GM12878 (cell line): ENCODE measurements around the gene TAF6. TPM values are rescaled to one million over a fixed set of nuclear protein-coding genes. Genes with fewer than 3 reads are reported as not detected.

Experiments used
- BCL11A ChIP-seq: IDR thresholded peaks from 2 replicates; pipeline ENCODE4 v1.6.1; 2011; ENCODE audit warnings: low read depth, low read length
- BRCA1 ChIP-seq: IDR thresholded peaks from 2 replicates; pipeline ENCODE4 v1.6.1; 2011; ENCODE audit warnings: low read depth, low read length, improper control_type of control experiment
- FOXM1 ChIP-seq: IDR thresholded peaks from 2 replicates; pipeline ENCODE4 v1.6.1; 2012; ENCODE audit warnings: low read depth, mild to moderate bottlenecking, inconsistent platforms, low read length, moderate library complexity
- JUND ChIP-seq: IDR thresholded peaks from 2 replicates; pipeline ENCODE4 v1.6.1; 2012; ENCODE audit warnings: low read depth, mild to moderate bottlenecking, low read length, improper control_type of control experiment, moderate library complexity
- LARP7 ChIP-seq: fragments of 450-650 bp; IDR thresholded peaks from 2 replicates; pipeline ENCODE4 v1.6.1; 2017; ENCODE audit warnings: mild to moderate bottlenecking
- MYC ChIP-seq: IDR thresholded peaks from 2 replicates; pipeline ENCODE4 v1.6.1; 2011; ENCODE audit warnings: mild to moderate bottlenecking, low read length, moderate library complexity, inconsistent platforms; ENCODE audit not compliant: insufficient read depth, insufficient replicate concordance, insufficient read length, severe bottlenecking
- NFXL1 ChIP-seq: fragments of 450-650 bp; IDR thresholded peaks from 2 replicates; pipeline ENCODE4 v1.6.1; 2017; ENCODE audit warnings: antibody characterized with exemption, mild to moderate bottlenecking, borderline replicate concordance
- NR2C2 ChIP-seq: IDR thresholded peaks from 2 replicates; pipeline ENCODE4 v1.6.1; 2011; ENCODE audit warnings: borderline replicate concordance, low read depth; ENCODE audit not compliant: control insufficient read depth, insufficient read length
- PML ChIP-seq: IDR thresholded peaks from 2 replicates; pipeline ENCODE4 v1.6.1; 2012; ENCODE audit warnings: low read length, inconsistent platforms
- POLR2AphosphoS5 ChIP-seq: IDR thresholded peaks from 2 replicates; pipeline ENCODE4 v1.6.1; 2011; ENCODE audit warnings: mild to moderate bottlenecking, low read length, inconsistent platforms
- RAD21 ChIP-seq: IDR thresholded peaks from 2 replicates; pipeline ENCODE4 v1.6.1; 2011; ENCODE audit warnings: mild to moderate bottlenecking, low read depth, low read length, moderate library complexity; ENCODE audit not compliant: insufficient read depth
- SMAD1 ChIP-seq: fragments of 450-650 bp; IDR thresholded peaks from 2 replicates; pipeline ENCODE4 v1.6.1; 2018; ENCODE audit warnings: mild to moderate bottlenecking, low read depth; ENCODE audit not compliant: partially characterized antibody
- SMARCA5 ChIP-seq: fragments of 450-650 bp; IDR thresholded peaks from 2 replicates; pipeline ENCODE4 v1.6.1; 2017; ENCODE audit warnings: mild to moderate bottlenecking
- SP1 ChIP-seq: IDR thresholded peaks from one replicate; pipeline ENCODE4 v1.6.1; 2011; ENCODE audit warnings: low read depth, low read length
- STAT1 ChIP-seq: fragments of 450-650 bp; conservative IDR thresholded peaks from 2 replicates; pipeline ENCODE4 v1.6.1; 2014; ENCODE audit warnings: antibody characterized with exemption, mild to moderate bottlenecking
- ZNF217 ChIP-seq: fragments of 450-650 bp; IDR thresholded peaks from 2 replicates; pipeline ENCODE4 v1.6.1; 2017; ENCODE audit warnings: antibody characterized with exemption, mild to moderate bottlenecking
- ZSCAN29 ChIP-seq: fragments of 450-650 bp; IDR thresholded peaks from 2 replicates; pipeline ENCODE4 v1.6.1; 2017; ENCODE audit warnings: mild to moderate bottlenecking, moderate library complexity
- ZZZ3 ChIP-seq: IDR thresholded peaks from 2 replicates; pipeline ENCODE4 v1.6.1; 2011; ENCODE audit warnings: low read depth; ENCODE audit not compliant: control insufficient read depth, insufficient read length
- polyA plus RNA-seq, 11 experiments: library from polyadenylated mRNA; depleted of rRNA in 4 of 11; unstranded in 6 of 11; stranded (reverse) in 5 of 11; fragments of >200 nt; fragmentation: Nextera tagmentation in 4 of 11; fragmentation: Illumina TruSeq in 1 of 11; extraction: Ambion mirVana in 4 of 11; extraction: Trizol in 1 of 11; gene quantifications; 1 replicate in 1 of 11; 2 replicates in 10 of 11; pipeline versions ENCODE4 v1.2.1 to v1.2.3, GENCODE V29; 2011 to 2016; ENCODE audit warnings: inconsistent platforms in 2 of 11, missing spikeins in 2 of 11, low read depth in 1 of 11
- total RNA-seq, 4 experiments: library from RNA; depleted of rRNA in 3 of 4; stranded (reverse); fragments of >200 nt in 3 of 4; fragmentation: Illumina TruSeq in 1 of 4; extraction: Trizol in 1 of 4; gene quantifications; 2 replicates each; pipeline versions ENCODE4 v1.2.1 to v1.2.3, GENCODE V29; 2013 to 2021
- TF ChIP-seq, protein P1 (sequence below), 3 experiments: IDR thresholded peaks in 2 of 3; conservative IDR thresholded peaks in 1 of 3; 2 replicates each; pipeline ENCODE4 v1.5.1; 2011; ENCODE audit warnings: low read depth in 3 of 3, low read length in 3 of 3, mild to moderate bottlenecking in 3 of 3, control low read depth in 2 of 3, moderate library complexity in 2 of 3, inconsistent platforms in 1 of 3, mixed read lengths in 1 of 3; ENCODE audit not compliant: control insufficient read depth in 2 of 3, insufficient read depth in 1 of 3; ENCODE audit errors: extremely low read depth in 1 of 3
- TF ChIP-seq, protein P2 (sequence below): fragments of 450-650 bp; IDR thresholded peaks from 2 replicates; pipeline ENCODE4 v1.6.1; 2017; ENCODE audit warnings: mild to moderate bottlenecking, low read depth, inconsistent platforms; ENCODE audit not compliant: poor library complexity, severe bottlenecking
- TF ChIP-seq, protein P3 (sequence below): fragments of 150-350 bp; IDR thresholded peaks from 2 replicates; pipeline ENCODE4 v1.6.1; 2014; ENCODE audit warnings: mild to moderate bottlenecking, low read depth, low read length
- TF ChIP-seq, protein P4 (sequence below): fragments of 450-650 bp; IDR thresholded peaks from 2 replicates; pipeline ENCODE4 v1.6.1; 2017; ENCODE audit warnings: borderline replicate concordance

TAF6 gene
- total and polyA plus RNA-seq, 10 of the 15 experiments (the other 5 are each of a cell fraction or from before 2014, with no cell fraction given) = 0.27 to 42.6 (median 17.0) TPM

DNA sequence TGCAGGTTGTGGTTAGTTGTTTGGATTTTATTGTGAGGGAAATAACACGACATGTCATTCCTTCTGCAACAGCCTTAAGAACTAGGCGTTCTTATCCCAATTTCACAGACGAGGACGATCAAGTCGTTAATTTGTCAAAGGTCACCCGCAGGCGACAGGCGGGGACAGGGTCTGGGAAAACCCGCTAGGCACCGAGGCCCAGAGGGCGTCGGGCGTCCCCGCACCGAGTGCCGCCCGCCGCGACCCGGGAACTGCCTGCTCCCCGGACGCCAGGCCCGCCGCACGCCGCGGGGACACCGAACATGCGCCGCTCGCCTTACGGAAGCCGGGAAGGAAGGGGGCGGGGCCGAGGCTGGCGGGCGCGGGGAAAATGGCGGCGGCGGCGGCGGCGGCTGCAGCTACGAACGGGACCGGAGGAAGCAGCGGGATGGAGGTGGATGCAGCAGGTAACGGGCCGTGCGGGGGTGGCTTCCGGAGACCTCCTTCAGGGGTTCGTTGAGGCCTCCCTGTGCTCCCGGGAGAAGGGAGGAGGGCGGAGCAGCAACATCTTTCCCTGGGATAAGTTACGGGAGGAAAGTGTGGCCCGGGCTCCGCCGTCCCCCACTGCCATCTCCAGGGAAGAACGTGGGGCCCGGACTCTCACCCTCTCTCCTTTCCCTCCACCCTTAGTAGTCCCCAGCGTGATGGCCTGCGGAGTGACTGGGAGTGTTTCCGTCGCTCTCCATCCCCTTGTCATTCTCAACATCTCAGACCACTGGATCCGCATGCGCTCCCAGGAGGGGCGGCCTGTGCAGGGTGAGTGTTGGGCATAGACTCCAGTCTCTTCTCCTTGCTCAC is 30.3 kb downstream of the TAF6 start, which contains the start of gene COPS6 (continued):
- no peak for TF ChIP-seq ZZZ3
- peak; percentile 72; the same call in 1 of the 2 replicates for TF ChIP-seq SMARCA5
- TF ChIP-seq STAT1 = 0 out of 2 replicates have a peak, but pooled peaks have one; percentile 54
- TF ChIP-seq, protein P1, sequence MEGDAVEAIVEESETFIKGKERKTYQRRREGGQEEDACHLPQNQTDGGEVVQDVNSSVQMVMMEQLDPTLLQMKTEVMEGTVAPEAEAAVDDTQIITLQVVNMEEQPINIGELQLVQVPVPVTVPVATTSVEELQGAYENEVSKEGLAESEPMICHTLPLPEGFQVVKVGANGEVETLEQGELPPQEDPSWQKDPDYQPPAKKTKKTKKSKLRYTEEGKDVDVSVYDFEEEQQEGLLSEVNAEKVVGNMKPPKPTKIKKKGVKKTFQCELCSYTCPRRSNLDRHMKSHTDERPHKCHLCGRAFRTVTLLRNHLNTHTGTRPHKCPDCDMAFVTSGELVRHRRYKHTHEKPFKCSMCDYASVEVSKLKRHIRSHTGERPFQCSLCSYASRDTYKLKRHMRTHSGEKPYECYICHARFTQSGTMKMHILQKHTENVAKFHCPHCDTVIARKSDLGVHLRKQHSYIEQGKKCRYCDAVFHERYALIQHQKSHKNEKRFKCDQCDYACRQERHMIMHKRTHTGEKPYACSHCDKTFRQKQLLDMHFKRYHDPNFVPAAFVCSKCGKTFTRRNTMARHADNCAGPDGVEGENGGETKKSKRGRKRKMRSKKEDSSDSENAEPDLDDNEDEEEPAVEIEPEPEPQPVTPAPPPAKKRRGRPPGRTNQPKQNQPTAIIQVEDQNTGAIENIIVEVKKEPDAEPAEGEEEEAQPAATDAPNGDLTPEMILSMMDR (IDR thresholded peaks at IDR 0.05 in 2 of 3, conservative IDR thresholded peaks at IDR 0.05 in 1 of 3; ENCODE audit: control insufficient read depth in 2 of 3, extremely low read depth in 1 of 3, insufficient read depth in 1 of 3, low read depth in 3 of 3, low read length in 3 of 3) = no peak
- no peak for TF ChIP-seq MYC
- TF ChIP-seq ZNF217 = no peak
- TF ChIP-seq, protein P2, sequence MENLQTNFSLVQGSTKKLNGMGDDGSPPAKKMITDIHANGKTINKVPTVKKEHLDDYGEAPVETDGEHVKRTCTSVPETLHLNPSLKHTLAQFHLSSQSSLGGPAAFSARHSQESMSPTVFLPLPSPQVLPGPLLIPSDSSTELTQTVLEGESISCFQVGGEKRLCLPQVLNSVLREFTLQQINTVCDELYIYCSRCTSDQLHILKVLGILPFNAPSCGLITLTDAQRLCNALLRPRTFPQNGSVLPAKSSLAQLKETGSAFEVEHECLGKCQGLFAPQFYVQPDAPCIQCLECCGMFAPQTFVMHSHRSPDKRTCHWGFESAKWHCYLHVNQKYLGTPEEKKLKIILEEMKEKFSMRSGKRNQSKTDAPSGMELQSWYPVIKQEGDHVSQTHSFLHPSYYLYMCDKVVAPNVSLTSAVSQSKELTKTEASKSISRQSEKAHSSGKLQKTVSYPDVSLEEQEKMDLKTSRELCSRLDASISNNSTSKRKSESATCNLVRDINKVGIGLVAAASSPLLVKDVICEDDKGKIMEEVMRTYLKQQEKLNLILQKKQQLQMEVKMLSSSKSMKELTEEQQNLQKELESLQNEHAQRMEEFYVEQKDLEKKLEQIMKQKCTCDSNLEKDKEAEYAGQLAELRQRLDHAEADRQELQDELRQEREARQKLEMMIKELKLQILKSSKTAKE = no peak
- TF ChIP-seq, protein P3, sequence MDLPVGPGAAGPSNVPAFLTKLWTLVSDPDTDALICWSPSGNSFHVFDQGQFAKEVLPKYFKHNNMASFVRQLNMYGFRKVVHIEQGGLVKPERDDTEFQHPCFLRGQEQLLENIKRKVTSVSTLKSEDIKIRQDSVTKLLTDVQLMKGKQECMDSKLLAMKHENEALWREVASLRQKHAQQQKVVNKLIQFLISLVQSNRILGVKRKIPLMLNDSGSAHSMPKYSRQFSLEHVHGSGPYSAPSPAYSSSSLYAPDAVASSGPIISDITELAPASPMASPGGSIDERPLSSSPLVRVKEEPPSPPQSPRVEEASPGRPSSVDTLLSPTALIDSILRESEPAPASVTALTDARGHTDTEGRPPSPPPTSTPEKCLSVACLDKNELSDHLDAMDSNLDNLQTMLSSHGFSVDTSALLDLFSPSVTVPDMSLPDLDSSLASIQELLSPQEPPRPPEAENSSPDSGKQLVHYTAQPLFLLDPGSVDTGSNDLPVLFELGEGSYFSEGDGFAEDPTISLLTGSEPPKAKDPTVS = no peak
- no peak for TF ChIP-seq RAD21
- TF ChIP-seq, protein P4, sequence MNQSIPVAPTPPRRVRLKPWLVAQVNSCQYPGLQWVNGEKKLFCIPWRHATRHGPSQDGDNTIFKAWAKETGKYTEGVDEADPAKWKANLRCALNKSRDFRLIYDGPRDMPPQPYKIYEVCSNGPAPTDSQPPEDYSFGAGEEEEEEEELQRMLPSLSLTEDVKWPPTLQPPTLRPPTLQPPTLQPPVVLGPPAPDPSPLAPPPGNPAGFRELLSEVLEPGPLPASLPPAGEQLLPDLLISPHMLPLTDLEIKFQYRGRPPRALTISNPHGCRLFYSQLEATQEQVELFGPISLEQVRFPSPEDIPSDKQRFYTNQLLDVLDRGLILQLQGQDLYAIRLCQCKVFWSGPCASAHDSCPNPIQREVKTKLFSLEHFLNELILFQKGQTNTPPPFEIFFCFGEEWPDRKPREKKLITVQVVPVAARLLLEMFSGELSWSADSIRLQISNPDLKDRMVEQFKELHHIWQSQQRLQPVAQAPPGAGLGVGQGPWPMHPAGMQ = no peak
- TF ChIP-seq LARP7 = peak; percentile 80
- TF ChIP-seq NFXL1 = no peak
- peak; percentile 61 for TF ChIP-seq SP1
- TF ChIP-seq BCL11A = no peak
- TF ChIP-seq JUND = no peak
- TF ChIP-seq POLR2AphosphoS5 = peak; percentile 68; the same call in 1 of the 2 replicates
- no peak for TF ChIP-seq SMAD1
- no peak for TF ChIP-seq ZSCAN29
- TF ChIP-seq PML = peak; percentile 56; the same call in 1 of the 2 replicates
- TF ChIP-seq BRCA1 = no peak; the same call in 1 of the 2 replicates
- TF ChIP-seq NR2C2 = no peak
- TF ChIP-seq FOXM1 = no peak
